HEK293 (cell line): Measurements from ENCODE around the gene MS4A14.

Experiments
- CTCF ChIA-PET: fragments of 350-600 bp; formaldehyde crosslinking; extraction: SDS; loops from one replicate; lab custom pipeline; 2021; ENCODE audit warnings: antibody characterized with exemption; lab: Yijun Ruan, JAX
- POLR2A ChIA-PET: fragments of 300-600 bp; formaldehyde crosslinking; extraction: SDS; loops from one replicate; lab custom pipeline; 2020; ENCODE audit warnings: antibody characterized with exemption, inconsistent platforms; lab: Yijun Ruan, JAX
- H3K27ac ChIP-seq: fragments of 200-500 bp; sonication (Bioruptor generic); 2 replicates; pipeline ENCODE4 v1.5.1; 2014; ENCODE audit warnings: low read depth, low read length, control low read depth, inconsistent platforms; ENCODE audit errors: extremely low read depth
- H3K36me3 ChIP-seq, 2 experiments: fragments of 200-500 bp in 1 of 2; sonication (Bioruptor generic) in 1 of 2; 1 replicate in 1 of 2; 2 replicates in 1 of 2; pipeline ENCODE4 v1.5.1; 2014 to 2017; ENCODE audit warnings: inconsistent platforms in 2 of 2, low read length in 2 of 2; ENCODE audit not compliant: control insufficient read depth in 2 of 2, insufficient read depth in 1 of 2
- H3K4me1 ChIP-seq: fragments of 200-500 bp; sonication (Bioruptor generic); 2 replicates; pipeline ENCODE4 v1.5.1; 2014; ENCODE audit warnings: mild to moderate bottlenecking, low read length, inconsistent platforms; ENCODE audit not compliant: control insufficient read depth, insufficient read depth
- H3K4me3 ChIP-seq: 2 replicates; pipeline ENCODE4 v1.5.1; 2011; ENCODE audit warnings: low read depth, mild to moderate bottlenecking, control low read depth, low read length, moderate library complexity
- H3K9me3 ChIP-seq: fragments of 200-500 bp; sonication (Bioruptor generic); 2 replicates; pipeline ENCODE4 v1.5.1; 2014; ENCODE audit warnings: low read depth, low read length, inconsistent platforms; ENCODE audit not compliant: control insufficient read depth, insufficient read depth
- MYNN ChIP-seq: fragments of 450-650 bp; formaldehyde crosslinking; IDR thresholded peaks from 2 replicates; pipeline ENCODE4 v1.5.1; 2016; ENCODE audit warnings: missing biosample characterization, missing genetic modification characterization, borderline replicate concordance
- OVOL3 ChIP-seq: fragments of 450-650 bp; formaldehyde crosslinking; IDR thresholded peaks from 2 replicates; pipeline ENCODE4 v1.5.1; 2016; ENCODE audit warnings: missing biosample characterization, missing genetic modification characterization
- PATZ1 ChIP-seq: fragments of 450-650 bp; formaldehyde crosslinking; IDR thresholded peaks from 2 replicates; pipeline ENCODE4 v1.5.1; 2016; ENCODE audit warnings: missing biosample characterization, missing genetic modification characterization
- PBX3 ChIP-seq: sonication (generic); formaldehyde crosslinking; IDR thresholded peaks from 2 replicates; pipeline ENCODE4 v1.8.1; 2022; ENCODE audit warnings: mild to moderate bottlenecking, moderate library complexity, missing genetic modification reagents
- PRDM2 ChIP-seq: fragments of 450-650 bp; formaldehyde crosslinking; IDR thresholded peaks from 2 replicates; pipeline ENCODE4 v1.5.1; 2016; ENCODE audit warnings: missing biosample characterization, missing genetic modification characterization, borderline replicate concordance
- SCRT2 ChIP-seq: fragments of 450-650 bp; formaldehyde crosslinking; IDR thresholded peaks from 2 replicates; pipeline ENCODE4 v1.5.1; 2016; ENCODE audit warnings: missing biosample characterization, missing genetic modification characterization
- SETDB1 ChIP-seq: IDR thresholded peaks from one replicate; pipeline ENCODE4 v1.6.1; 2017; ENCODE audit warnings: mild to moderate bottlenecking, low read length, moderate library complexity, mixed read lengths; ENCODE audit not compliant: insufficient read length
- YY2 ChIP-seq: fragments of 450-650 bp; formaldehyde crosslinking; IDR thresholded peaks from 2 replicates; pipeline ENCODE4 v1.5.1; 2016; ENCODE audit warnings: missing biosample characterization, missing genetic modification characterization
- ZBTB1 ChIP-seq: fragments of 450-650 bp; formaldehyde crosslinking; IDR thresholded peaks from 2 replicates; pipeline ENCODE4 v1.5.1; 2016; ENCODE audit warnings: missing biosample characterization, missing genetic modification characterization
- ZBTB21 ChIP-seq: fragments of 450-650 bp; formaldehyde crosslinking; IDR thresholded peaks from 2 replicates; pipeline ENCODE4 v1.5.1; 2017; ENCODE audit warnings: missing biosample characterization, missing genetic modification characterization
- ZNF112 ChIP-seq: fragments of 450-650 bp; formaldehyde crosslinking; IDR thresholded peaks from 2 replicates; pipeline ENCODE4 v1.5.0; 2017; ENCODE audit warnings: missing biosample characterization, missing genetic modification characterization
- ZNF138 ChIP-seq: fragments of 450-650 bp; formaldehyde crosslinking; IDR thresholded peaks from 2 replicates; pipeline ENCODE4 v1.5.1; 2016; ENCODE audit warnings: missing biosample characterization, missing genetic modification characterization, borderline replicate concordance
- ZNF248 ChIP-seq: fragments of 450-650 bp; formaldehyde crosslinking; IDR thresholded peaks from 2 replicates; pipeline ENCODE4 v1.5.1; 2017; ENCODE audit warnings: missing biosample characterization, missing genetic modification characterization
- ZNF391 ChIP-seq: fragments of 450-650 bp; formaldehyde crosslinking; IDR thresholded peaks from 2 replicates; pipeline ENCODE4 v1.5.1; 2016; ENCODE audit warnings: low read depth, missing biosample characterization, missing genetic modification characterization, borderline replicate concordance
- ZNF394 ChIP-seq: fragments of 450-650 bp; formaldehyde crosslinking; IDR thresholded peaks from 2 replicates; pipeline ENCODE4 v1.5.1; 2016; ENCODE audit warnings: missing biosample characterization, missing genetic modification characterization, mild to moderate bottlenecking, moderate library complexity, borderline replicate concordance
- ZNF513 ChIP-seq: fragments of 450-650 bp; IDR thresholded peaks from 2 replicates; pipeline ENCODE4 v1.5.1; 2018; ENCODE audit warnings: missing biosample characterization, missing genetic modification characterization
- ZNF677 ChIP-seq: fragments of 450-650 bp; IDR thresholded peaks from 2 replicates; pipeline ENCODE4 v1.5.0; 2018; ENCODE audit warnings: missing biosample characterization, mild to moderate bottlenecking, missing genetic modification characterization, moderate library complexity
- ZNF785 ChIP-seq: fragments of 450-650 bp; formaldehyde crosslinking; IDR thresholded peaks from 2 replicates; pipeline ENCODE4 v1.5.1; 2016; ENCODE audit warnings: missing biosample characterization, missing genetic modification characterization

MS4A14 gene

GRCh38 chr11:60428517-60428916 lies 32.3 kb downstream of the MS4A14 start:
- Histone ChIP-seq H3K4me1 (no peaks in the 10 kb centered on the region), H3K9me3 (no peaks in the 10 kb centered on the region), H3K36me3 (no peaks in the 10 kb centered on the region), H3K4me3 (no peak overlapping the region), H3K27ac (no peak overlapping the region)
- ChIA-PET POLR2A (no interaction called here), CTCF (interaction anchor here (0.6 kb wide), 1 partner anchor 279 kb away, joined by 3 read pairs; no protein-coding TSS in a partner anchor)
- no peak for TF ChIP-seq SCRT2 (tag by site-specific recombination)
- TF ChIP-seq ZNF677 (tag by site-specific recombination) = no peak
- TF ChIP-seq ZNF138 = no peak
- TF ChIP-seq ZBTB21 = no peak
- TF ChIP-seq ZNF248 (tag by site-specific recombination) = no peak
- TF ChIP-seq ZBTB1 (tag by site-specific recombination) = no peak
- TF ChIP-seq ZNF112 (tag by site-specific recombination) = no peak
- no peak for TF ChIP-seq YY2 (tag by site-specific recombination)
- no peak for TF ChIP-seq PBX3
- TF ChIP-seq ZNF391 = no peak
- no peak for TF ChIP-seq PATZ1 (tag by site-specific recombination)
- TF ChIP-seq ZNF785 = no peak
- TF ChIP-seq OVOL3 (tag by site-specific recombination) = no peak
- no peak for TF ChIP-seq PRDM2 (tag by site-specific recombination)
- TF ChIP-seq MYNN (tag by site-specific recombination) = no peak

- Histone ChIP-seq H3K4me1 (no peaks in the 10 kb centered on the region), H3K36me3 (no peaks in the 10 kb centered on the region), H3K4me3 (no peak within 1 kb of the TSS), H3K27ac (no peak within 1 kb of the TSS), H3K9me3 (no peaks in the 10 kb centered on the region)
- TF ChIP-seq ZNF391 (no peak), ZNF513 (no peak), ZNF394 (tag by site-specific recombination) (no peak), SETDB1 (no peak)
- ChIA-PET POLR2A (no interaction called here), CTCF (no interaction called here)
Observed at GRCh38 chr11:60429272-60429671, 33.0 kb downstream of the MS4A14 start, which contains the start of gene MS4A5. Gene MS4A5 (plus strand): TSS chr11:60429572. CDS start chr11:60429675, 103 bp downstream.
